NCI-H748 (cell line): ENCODE measurements around the gene ZNF823.
"Not testable (repeated sequence)": the region's sequence is repeated elsewhere in the genome, so short reads cannot be mapped to it uniquely, and the experiment has no call there.

ENCODE experiments used
- DNase-seq: peaks from one replicate; lab custom pipeline; 2025; ENCODE audit not compliant: unreplicated experiment; lab: John Stamatoyannopoulos, UW

Gene ZNF823

GRCh38 chr19:11738746-11739620, at the start of gene ZNF823:
Gene ZNF823 (minus strand): TSS chr19:11738946. CDS start chr19:11738819, 127 bp downstream.
- DNase-seq: peak; percentile 97

GRCh38 chr19:11787536-11787935, 48.8 kb upstream of the ZNF823 start:
- DNase-seq: no peak

DNA sequence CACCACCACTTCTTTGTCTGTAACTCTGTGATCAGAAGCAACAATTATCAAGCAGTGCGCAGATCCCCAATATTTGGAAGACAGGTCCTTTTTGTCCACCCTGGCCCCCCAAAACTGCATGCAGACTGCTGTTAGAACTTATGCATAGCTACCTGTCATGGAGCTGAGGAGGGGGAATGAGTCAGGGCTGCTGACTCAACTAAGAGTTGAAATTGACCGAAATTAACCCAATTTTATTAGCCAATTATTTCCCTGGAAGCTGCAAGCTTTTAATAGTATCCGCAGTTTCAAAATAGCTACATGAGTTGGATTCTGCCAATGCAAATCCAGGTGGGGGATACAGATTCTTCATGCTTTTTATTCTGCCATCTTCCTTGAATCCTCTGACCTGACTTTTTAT, 45.6 kb upstream of the ZNF823 start:
- DNase-seq: no peak

- DNase-seq: no peak
These were observed 45.0 kb upstream of the ZNF823 start for GRCh38 chr19:11783767-11784166.

DNA sequence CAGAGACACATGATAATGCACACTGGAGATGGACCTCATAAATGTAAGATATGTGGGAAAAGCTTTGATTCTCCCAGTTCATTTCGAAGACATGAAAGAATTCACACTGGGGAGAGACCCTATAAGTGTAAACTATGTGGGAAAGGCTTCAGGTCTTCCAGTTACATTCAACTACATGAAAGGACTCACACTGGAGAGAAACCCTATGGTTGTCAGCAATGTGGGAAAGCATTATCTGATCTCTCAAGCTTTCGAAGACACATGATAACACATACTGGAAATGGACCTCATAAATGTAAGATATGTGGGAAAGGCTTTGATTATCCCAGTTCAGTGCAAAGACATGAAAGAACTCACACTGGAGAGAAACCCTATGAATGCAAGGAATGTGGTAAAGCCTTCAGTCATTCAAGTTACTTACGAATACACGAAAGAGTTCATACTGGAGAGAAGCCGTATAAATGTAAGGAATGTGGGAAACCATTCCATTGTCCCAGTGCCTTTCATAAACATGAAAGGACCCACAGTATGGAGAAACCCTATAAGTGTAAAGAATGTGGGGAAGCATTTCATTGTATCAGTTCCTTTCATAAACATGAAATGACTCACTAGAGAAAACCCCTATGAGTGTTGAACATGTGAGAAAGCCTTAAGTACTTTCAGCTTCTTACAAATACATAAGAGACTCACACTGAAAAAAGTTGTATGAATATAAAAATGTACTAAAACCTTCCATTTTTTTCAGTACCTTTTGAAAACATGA, 42.7 kb upstream of the ZNF823 start:
- DNase-seq: no peak

- no peak for DNase-seq
These were observed 41.8 kb upstream of the ZNF823 start for GRCh38 chr19:11780431-11781020.

GRCh38 chr19:11776669-11777068, 37.9 kb upstream of the ZNF823 start:
- DNase-seq: not testable (repeated sequence)

DNA sequence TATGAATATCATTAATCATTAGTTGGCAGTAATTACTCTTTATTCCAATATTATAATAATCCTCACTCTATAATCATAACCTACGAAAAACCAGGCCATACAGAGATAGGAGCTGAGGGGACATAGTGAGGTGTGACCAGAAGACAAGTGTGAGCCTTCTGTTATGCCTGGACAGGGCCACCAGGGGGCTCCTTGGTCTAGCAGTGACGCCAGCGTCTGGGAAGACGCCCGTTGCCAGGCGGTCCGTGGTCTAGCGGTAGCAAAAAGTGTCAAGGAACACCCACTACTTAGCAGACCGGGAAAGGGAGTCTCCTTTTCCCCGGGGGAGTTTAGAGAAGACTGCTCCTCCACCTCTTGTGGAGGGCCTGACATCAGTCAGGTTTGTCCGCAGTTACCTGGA, 32.8 kb upstream of the ZNF823 start:
- not testable (repeated sequence) for DNase-seq

DNA sequence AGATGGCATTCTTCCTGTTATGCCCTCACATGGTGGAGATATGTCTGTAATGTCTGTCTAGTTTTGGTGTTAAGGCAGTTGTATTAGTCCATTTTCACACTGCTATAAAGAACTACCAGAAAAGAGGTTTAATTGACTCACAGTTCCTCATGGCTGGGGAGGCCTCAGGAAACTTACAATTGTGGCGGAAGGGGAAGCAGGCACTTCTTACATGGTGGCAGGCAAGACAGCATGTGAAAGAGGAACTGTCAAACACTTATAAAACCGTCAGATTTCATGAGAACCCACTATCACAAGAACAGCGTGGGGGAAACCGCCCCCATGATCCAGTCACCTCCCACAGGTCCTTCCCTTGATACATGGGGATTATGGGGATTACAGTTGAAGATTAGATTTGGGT, 31.2 kb upstream of the ZNF823 start:
- DNase-seq: no peak

DNA sequence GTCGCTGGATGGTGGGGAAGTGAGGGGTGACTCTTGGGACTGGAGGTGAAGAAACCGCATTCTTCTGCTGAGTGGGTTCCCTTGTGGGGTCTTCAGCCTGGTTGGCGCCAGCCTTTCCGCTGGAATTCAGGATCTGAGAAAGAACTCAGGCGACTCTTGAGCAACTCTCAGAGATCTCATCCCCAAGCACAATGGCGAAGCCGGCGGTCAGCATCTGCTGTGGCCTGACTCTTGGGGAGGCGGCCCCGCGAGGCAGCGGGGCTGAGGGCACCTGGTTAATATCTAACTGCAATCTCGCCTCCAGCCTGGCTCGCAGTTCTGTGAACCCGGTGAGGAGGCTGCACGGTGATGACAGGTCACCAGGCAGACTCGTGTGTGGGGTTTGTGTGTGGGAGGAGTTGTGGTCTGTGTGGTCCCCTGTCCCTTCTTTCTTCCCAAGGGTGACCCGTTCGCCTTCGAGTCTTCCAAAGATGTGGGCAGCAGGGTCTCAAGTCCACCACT, 28.9 kb upstream of the ZNF823 start:
- peak; percentile 20 for DNase-seq

- peak; percentile 92 for DNase-seq
These were observed 28.1 kb upstream of the ZNF823 start, which contains the start of gene ZNF441 for GRCh38 chr19:11766597-11767591. Gene ZNF441 (plus strand): TSS chr19:11767000. CDS start chr19:11767194, 194 bp downstream.

GRCh38 chr19:11763611-11764010, 24.9 kb upstream of the ZNF823 start:
- no peak for DNase-seq

DNA sequence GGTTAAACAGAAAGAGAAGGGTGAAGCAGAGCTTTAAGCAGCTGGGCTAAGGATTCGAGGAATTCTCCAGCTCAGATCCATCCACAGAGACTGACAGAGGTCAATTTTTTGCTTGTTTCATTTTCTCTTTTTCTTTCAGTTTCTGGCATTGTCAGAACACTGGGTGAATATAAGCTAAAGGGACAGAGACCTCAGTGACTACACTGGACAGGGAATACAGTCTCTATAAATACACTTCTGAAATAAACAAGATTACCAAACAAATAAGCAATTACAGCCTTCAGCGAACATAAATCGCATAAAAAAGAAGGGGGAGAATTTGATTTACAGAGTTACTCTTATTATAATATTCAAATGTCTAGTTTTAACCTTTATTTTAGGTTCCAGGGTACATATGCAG, 24.4 kb upstream of the ZNF823 start:
- no peak for DNase-seq

DNA sequence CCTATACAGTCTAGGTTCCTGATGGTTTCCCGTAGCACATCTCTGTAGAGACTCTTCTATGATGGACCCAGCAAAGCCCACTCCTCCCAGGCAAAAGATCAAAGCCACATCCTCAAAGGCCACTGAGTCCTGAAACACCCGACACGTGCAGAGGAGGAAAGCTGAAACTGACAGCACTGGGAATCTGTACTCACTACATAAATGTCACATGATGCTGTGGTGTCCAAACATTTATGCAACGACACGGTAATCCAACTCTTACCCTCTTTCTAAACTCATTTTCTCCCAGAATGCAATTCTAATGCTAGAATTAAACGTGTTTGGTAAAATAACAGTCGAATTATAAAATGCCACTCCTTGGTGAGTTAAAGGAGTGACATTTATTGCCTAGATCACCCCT, 21.1 kb upstream of the ZNF823 start:
- DNase-seq: no peak

- no peak for DNase-seq
These were observed 18.2 kb upstream of the ZNF823 start for GRCh38 chr19:11756965-11757364.

DNA sequence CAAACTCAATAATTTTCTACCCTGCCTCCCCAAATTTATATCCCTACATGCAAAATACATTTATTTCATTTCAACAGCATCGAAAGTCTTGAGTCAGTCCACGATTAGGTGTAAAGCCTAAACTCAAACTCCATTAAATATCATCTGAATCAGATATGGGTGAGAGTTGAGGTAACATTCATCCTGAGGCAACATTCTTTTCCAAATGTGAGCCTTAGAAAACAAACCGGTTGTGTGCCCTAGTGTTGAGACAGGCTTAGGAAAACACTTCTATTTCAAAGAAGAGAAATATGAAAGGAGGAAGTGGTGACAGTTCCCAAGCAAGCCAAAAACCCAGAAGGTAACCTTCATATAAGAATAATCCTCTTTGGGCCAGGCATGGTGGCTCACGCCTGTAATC, 15.9 kb upstream of the ZNF823 start:
- no peak for DNase-seq

- DNase-seq: no peak
These were observed 13.5 kb upstream of the ZNF823 start for GRCh38 chr19:11752244-11752736.

DNA sequence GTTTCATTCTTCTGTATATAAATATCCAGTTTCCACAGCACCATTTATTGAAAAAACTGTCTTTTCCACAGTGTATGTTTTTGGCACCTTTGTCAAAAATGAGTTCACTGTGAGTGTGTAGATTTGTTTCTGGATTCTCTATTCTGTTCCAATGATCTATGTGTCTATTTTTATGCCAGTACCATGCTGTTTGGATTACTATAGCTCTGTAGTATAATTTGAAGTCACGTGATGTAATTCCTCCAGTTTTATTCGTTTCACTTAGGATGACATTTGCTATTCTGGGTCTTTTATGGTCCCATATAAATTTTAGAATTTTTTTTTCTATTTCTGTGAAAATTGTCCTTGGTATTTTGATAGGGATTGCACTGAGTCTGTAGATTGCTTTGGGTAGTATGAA, 11.0 kb upstream of the ZNF823 start:
- no peak for DNase-seq

DNA sequence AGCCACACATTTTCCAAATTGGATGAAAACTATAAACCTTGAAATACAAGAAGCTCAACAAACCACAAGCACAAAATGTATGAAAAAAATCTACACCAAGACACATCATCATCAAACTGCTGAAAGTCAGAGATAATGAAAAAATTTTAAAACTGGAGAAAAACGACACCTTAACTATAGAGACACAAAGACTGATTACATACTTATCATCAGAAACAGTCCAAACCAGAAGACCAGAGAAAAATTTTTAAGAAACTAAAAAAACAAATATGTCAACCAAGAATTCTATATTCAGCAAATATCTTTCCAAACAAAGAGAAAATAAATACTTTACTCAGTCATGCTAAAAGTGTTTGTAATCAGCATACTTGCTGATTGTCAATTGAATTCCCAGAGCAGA, 8.5 kb upstream of the ZNF823 start:
- DNase-seq: no peak

- no peak for DNase-seq
These were observed 7.1 kb upstream of the ZNF823 start for GRCh38 chr19:11745869-11746268.
